ENCODE data around the gene PDLIM3. TPM values are rescaled to one million over a fixed set of nuclear protein-coding genes. Genes with fewer than 3 reads are reported as not detected.

The PDLIM3 gene
- polyA plus RNA-seq, 1 donor (not counting 4 experiments of a cell fraction or from before 2014, with no cell fraction given) = not detected

- no peak for DNase-seq (ENCODE audit: low read depth, low spot score)
- FAIRE-seq = no peak
- TF ChIP-seq EZH2 (IDR thresholded peaks at IDR 0.05; ENCODE audit: low read length) = no peak
- no peak for TF ChIP-seq CTCF (optimal IDR thresholded peaks at IDR 0.05 in 1 of 3, IDR thresholded peaks at IDR 0.05 in 1 of 3, conservative IDR thresholded peaks at IDR 0.05 in 1 of 3; ENCODE audit: extremely low read depth in 1 of 3, insufficient read depth in 2 of 3, low read length in 3 of 3)
These were observed 11.4 kb downstream of the PDLIM3 start for GRCh38 chr4:185523862-185524261.

GRCh38 chr4:185522451-185522850 is 12.9 kb downstream of the PDLIM3 start:
- H4K20me1 ChIP-seq (ENCODE audit: control insufficient read depth, extremely low read depth, insufficient read depth, low read length) = no peaks in the 10 kb centered on the region
- no peaks in the 10 kb centered on the region for H3K79me2 ChIP-seq (ENCODE audit: control insufficient read depth, insufficient read depth, low read length)
- no peaks in the 10 kb centered on the region for H3K9me1 ChIP-seq (ENCODE audit: control insufficient read depth, extremely low read depth, insufficient read depth, low read length)
- H2AFZ ChIP-seq (ENCODE audit: control insufficient read depth, low read length) = no peak overlapping the region
- H3K4me3 ChIP-seq (ENCODE audit: control insufficient read depth in 2 of 3, extremely low read depth in 1 of 3, insufficient read depth in 2 of 3, low read depth in 1 of 3, low read length in 3 of 3) = no peak overlapping the region
- no peaks in the 10 kb centered on the region for H3K36me3 ChIP-seq (ENCODE audit: control insufficient read depth in 2 of 2, extremely low read depth in 1 of 2, insufficient read depth in 2 of 2, low read length in 2 of 2)
- H3K27ac ChIP-seq (ENCODE audit: control insufficient read depth, insufficient read depth, low read length) = no peak overlapping the region
- H3K27me3 ChIP-seq (ENCODE audit: control insufficient read depth, extremely low read depth, insufficient read depth, low read length) = no peaks in the 10 kb centered on the region
- no peak for FAIRE-seq
- no peak for DNase-seq (ENCODE audit: low read depth, low spot score)
- no peaks in the 10 kb centered on the region for H3K9me3 ChIP-seq (ENCODE audit: control insufficient read depth, low read depth, low read length)
- no peaks in the 10 kb centered on the region for H3K4me1 ChIP-seq (ENCODE audit: control insufficient read depth, extremely low read depth, insufficient read depth, low read length)
- H3K9ac ChIP-seq (ENCODE audit: control insufficient read depth, extremely low read depth, insufficient read depth, low read length) = no peak overlapping the region
- dilution Hi-C loops (cut with MboI; ENCODE audit: extremely low pct_ligation_motif_present, low sequenced_read_pairs) = no loop called here
- TF ChIP-seq CTCF (optimal IDR thresholded peaks at IDR 0.05 in 1 of 3, IDR thresholded peaks at IDR 0.05 in 1 of 3, conservative IDR thresholded peaks at IDR 0.05 in 1 of 3; ENCODE audit: extremely low read depth in 1 of 3, insufficient read depth in 2 of 3, low read length in 3 of 3) (no peak), EZH2 (IDR thresholded peaks at IDR 0.05; ENCODE audit: low read length) (no peak)
- no peak overlapping the region for H3K4me2 ChIP-seq (ENCODE audit: control insufficient read depth, extremely low read depth, insufficient read depth, low read depth, low read length)

More at GRCh38 chr4:185523862-185524261, 11.4 kb downstream of the PDLIM3 start:
- no peaks in the 10 kb centered on the region for H3K9me1 ChIP-seq (ENCODE audit: control insufficient read depth, extremely low read depth, insufficient read depth, low read length)
- peaks cover 2% of the 10 kb centered on the region for H3K27me3 ChIP-seq (ENCODE audit: control insufficient read depth, extremely low read depth, insufficient read depth, low read length)
- H3K27ac ChIP-seq (ENCODE audit: control insufficient read depth, insufficient read depth, low read length) = no peak overlapping the region
- H3K4me1 ChIP-seq (ENCODE audit: control insufficient read depth, extremely low read depth, insufficient read depth, low read length) = no peaks in the 10 kb centered on the region
- H3K4me3 ChIP-seq (ENCODE audit: control insufficient read depth in 2 of 3, extremely low read depth in 1 of 3, insufficient read depth in 2 of 3, low read depth in 1 of 3, low read length in 3 of 3) = no peak overlapping the region
- no peaks in the 10 kb centered on the region for H3K36me3 ChIP-seq (ENCODE audit: control insufficient read depth in 2 of 2, extremely low read depth in 1 of 2, insufficient read depth in 2 of 2, low read length in 2 of 2)
- H3K9me3 ChIP-seq (ENCODE audit: control insufficient read depth, low read depth, low read length) = no peaks in the 10 kb centered on the region
- no peaks in the 10 kb centered on the region for H4K20me1 ChIP-seq (ENCODE audit: control insufficient read depth, extremely low read depth, insufficient read depth, low read length)
- dilution Hi-C loops (cut with MboI; ENCODE audit: extremely low pct_ligation_motif_present, low sequenced_read_pairs) = no loop called here
- no peaks in the 10 kb centered on the region for H3K79me2 ChIP-seq (ENCODE audit: control insufficient read depth, insufficient read depth, low read length)
- H2AFZ ChIP-seq (ENCODE audit: control insufficient read depth, low read length) = no peak overlapping the region
- no peak overlapping the region for H3K4me2 ChIP-seq (ENCODE audit: control insufficient read depth, extremely low read depth, insufficient read depth, low read depth, low read length)
- no peak overlapping the region for H3K9ac ChIP-seq (ENCODE audit: control insufficient read depth, extremely low read depth, insufficient read depth, low read length)

All from keratinocyte (primary cell).